ENCODE results near the gene WDFY4.

Gene WDFY4

GRCh38 chr10:49015700-49016099 lies 331.0 kb downstream of the WDFY4 start:
- DNase-seq (ENCODE audit: low read depth in 1 of 2, low spot score in 1 of 2) = no peak
- no peak for TF ChIP-seq JUND (IDR thresholded peaks at IDR 0.05; ENCODE audit: low read depth)
- in situ Hi-C loops (cut with HindIII; ENCODE audit: low pct_unique_long_range_greater_than_20kb, low sequenced_read_pairs) = no loop called here

- DNase-seq (ENCODE audit: low read depth in 1 of 2, low spot score in 1 of 2) = no peak
- no peak for TF ChIP-seq JUND (IDR thresholded peaks at IDR 0.05; ENCODE audit: low read depth)
- in situ Hi-C loops (cut with HindIII; ENCODE audit: low pct_unique_long_range_greater_than_20kb, low sequenced_read_pairs) = no loop called here
Measured at GRCh38 chr10:49021685-49022084, 337.0 kb downstream of the WDFY4 start.

- no peak for DNase-seq (ENCODE audit: low read depth in 1 of 2, low spot score in 1 of 2)
- in situ Hi-C loops (cut with HindIII; ENCODE audit: low pct_unique_long_range_greater_than_20kb, low sequenced_read_pairs) = no loop called here
- TF ChIP-seq JUND (IDR thresholded peaks at IDR 0.05; ENCODE audit: low read depth) = no peak
Measured at GRCh38 chr10:49023071-49023470, 338.4 kb downstream of the WDFY4 start.

DNA sequence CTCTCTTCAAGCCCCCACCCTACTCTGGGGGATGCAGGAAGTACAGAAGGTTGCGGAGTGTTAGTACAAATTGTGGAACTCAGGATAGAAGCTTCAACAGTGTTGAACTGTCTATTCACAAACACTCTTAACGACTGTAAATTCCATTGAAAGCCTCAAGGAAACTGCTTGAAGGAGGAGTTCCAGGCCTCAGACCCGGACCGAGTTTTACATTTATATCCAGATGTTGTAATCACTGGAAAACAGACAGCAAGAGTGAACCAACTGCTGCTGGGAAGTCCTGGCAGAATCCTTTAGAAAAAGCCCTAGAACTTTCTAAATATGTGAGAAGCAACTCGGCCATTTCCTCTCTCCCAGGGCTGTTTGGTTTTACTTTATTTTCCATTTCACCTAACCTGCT lies 339.1 kb downstream of the WDFY4 start:
- in situ Hi-C loops (cut with HindIII; ENCODE audit: low pct_unique_long_range_greater_than_20kb, low sequenced_read_pairs) = no loop called here

DNA sequence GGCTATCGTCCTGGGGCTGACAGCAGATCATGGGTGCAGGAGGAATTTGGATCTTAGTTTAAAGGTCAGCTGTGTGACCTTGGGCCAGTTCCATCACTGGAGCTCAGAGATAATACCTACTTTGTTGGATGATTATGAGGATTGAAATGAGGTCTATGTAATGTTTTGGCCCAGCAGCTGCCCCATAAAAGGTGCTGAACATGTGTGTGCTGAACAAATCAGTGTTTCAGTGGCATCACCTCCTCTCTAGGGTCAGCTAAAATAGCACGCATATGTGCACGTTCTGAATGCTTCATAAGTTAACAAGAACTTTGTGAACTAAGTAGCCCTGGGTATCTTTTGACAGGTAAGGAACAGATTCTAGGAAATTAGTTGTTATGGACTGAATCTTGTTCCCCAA lies 339.8 kb downstream of the WDFY4 start:
- no peak for TF ChIP-seq JUND (IDR thresholded peaks at IDR 0.05; ENCODE audit: low read depth)
- in situ Hi-C loops (cut with HindIII; ENCODE audit: low pct_unique_long_range_greater_than_20kb, low sequenced_read_pairs) = no loop called here
- no peak for DNase-seq (ENCODE audit: low read depth in 1 of 2, low spot score in 1 of 2)

More for the DNA sequence above, 339.1 kb downstream of the WDFY4 start:
- no peak for TF ChIP-seq JUND (IDR thresholded peaks at IDR 0.05; ENCODE audit: low read depth)
- DNase-seq (ENCODE audit: low read depth in 1 of 2, low spot score in 1 of 2) = no peak

DNA sequence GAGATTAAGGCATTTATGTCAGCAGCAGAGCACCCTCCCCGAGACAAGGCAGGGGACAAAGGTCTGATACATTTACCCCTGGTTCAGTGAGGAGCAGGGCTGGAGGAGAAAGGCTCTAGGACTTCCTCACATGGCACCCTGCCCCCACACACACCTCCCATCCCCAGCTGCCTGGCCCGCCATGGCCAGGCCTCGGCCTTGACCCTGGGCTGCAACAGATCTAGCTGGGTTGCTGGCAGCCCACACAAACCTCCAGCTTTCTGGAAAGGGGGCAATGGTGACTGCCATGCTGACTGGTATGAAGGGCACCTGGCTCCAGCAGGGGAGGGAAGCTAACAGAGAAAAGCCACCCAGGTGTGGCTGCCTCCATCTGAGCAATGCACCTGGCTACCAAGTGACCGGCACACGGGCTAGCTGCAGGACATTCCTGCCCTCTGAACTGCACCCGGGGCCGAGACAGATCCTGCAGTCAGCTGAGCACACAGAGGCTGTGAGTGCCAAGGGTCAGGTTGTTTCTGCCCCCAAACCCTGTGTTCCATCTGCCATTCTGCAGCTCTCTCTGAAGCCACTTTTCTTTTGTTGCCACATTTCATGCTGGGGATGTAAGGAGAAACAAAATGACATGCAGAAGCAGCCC lies 340.8 kb downstream of the WDFY4 start:
- TF ChIP-seq JUND (IDR thresholded peaks at IDR 0.05; ENCODE audit: low read depth) = no peak
- DNase-seq (ENCODE audit: low read depth in 1 of 2, low spot score in 1 of 2) = no peak
- in situ Hi-C loops (cut with HindIII; ENCODE audit: low pct_unique_long_range_greater_than_20kb, low sequenced_read_pairs) = no loop called here

GRCh38 chr10:49028639-49029038 lies 344.0 kb downstream of the WDFY4 start:
- TF ChIP-seq JUND (IDR thresholded peaks at IDR 0.05; ENCODE audit: low read depth) = no peak

DNA sequence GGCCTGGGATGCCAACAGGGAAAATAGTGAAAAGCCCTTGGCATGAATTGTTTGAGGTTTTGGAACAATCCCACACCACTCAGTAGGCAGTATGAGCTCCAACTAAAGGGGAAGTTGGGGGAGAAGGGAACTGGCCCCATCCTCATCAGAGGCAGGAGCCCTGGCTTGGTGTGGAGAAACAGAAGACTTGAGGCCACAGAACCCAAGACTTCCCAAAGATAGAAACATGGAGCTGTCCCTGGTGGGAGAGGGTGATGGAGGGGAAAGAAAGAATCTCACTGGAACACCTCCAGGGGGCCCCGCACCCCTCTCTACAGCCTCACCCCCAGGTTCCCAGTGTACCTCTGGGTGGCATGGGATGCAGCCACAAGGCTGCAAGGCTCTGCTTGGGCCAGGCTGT lies 345.0 kb downstream of the WDFY4 start:
- in situ Hi-C loops (cut with HindIII; ENCODE audit: low pct_unique_long_range_greater_than_20kb, low sequenced_read_pairs) = no loop called here
- TF ChIP-seq JUND (IDR thresholded peaks at IDR 0.05; ENCODE audit: low read depth) = no peak
- DNase-seq (ENCODE audit: low read depth in 1 of 2, low spot score in 1 of 2) = no peak

More at GRCh38 chr10:49028639-49029038, 344.0 kb downstream of the WDFY4 start:
- in situ Hi-C loops (cut with HindIII; ENCODE audit: low pct_unique_long_range_greater_than_20kb, low sequenced_read_pairs) = no loop called here
- DNase-seq (ENCODE audit: low read depth in 1 of 2, low spot score in 1 of 2) = no peak

Data from T47D (cell line).